Erythroblast (primary cell): ENCODE measurements around the gene TMEM240.

ENCODE experiments used
- GATA1 ChIP-seq: IDR thresholded peaks from 2 replicates; pipeline ENCODE4 v1.6.1; 2011; ENCODE audit warnings: low read depth, mild to moderate bottlenecking, control low read depth, low read length, moderate library complexity
- POLR2A ChIP-seq: IDR thresholded peaks from 2 replicates; pipeline ENCODE4 v1.6.1; 2011; ENCODE audit warnings: mild to moderate bottlenecking, low read length

DNA sequence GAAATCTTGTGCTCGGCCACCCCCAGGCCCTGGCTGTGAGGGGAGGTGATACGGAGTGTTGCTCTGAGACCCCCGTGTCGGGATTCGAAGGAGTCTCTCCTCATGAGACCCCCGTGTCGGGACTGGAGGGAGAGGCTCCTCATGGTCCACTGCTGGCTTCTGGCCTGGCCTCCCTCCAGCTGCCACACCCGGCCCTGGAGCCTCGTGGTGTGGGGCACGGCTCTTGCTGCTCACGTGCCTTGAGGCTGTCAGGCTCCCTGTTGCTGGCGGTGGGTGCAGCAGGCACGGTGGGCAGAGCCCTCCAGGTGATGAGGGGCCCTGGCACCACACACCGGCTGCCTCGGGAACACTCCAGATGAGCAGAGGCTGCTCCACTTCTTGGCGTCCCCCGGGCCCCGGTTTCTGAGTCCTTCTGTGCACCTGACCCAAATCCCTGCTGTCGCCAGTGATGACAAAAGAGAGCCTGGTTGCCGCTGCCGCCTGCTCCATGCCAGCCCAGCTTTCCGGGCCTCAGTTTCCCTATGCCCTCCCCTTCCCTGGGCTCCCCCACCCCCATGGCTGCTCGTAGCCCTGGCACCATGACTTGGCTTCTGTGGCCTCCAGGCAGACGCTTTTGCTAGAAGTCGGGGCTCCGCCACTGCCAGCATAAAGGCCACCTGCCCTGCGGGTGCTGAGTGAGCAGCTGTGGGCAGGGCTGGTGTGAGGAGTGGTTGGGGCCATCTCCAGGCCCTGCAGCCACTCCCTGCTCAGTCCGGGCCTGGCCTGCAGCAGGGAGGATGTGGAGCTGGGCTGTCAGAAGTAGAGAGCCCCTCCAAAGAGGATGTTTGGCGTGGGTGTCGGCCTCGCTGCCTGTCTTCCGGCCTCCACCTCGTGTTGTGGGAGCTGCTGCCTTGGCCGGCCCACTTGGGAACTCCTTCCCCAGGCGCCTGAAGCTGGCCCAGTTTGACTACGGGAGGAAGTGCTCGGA lies 11.8 kb downstream of the TMEM240 start:
- TF ChIP-seq POLR2A (no peak), GATA1 (no peak)
